Activated CD4-positive, alpha-beta T cell treated with anti-CD3 and anti-CD28 coated beads, Interleukin-2, amount 10 ng/mL, durations not matched to agents 7 days and 5 days (primary cell): Measurements from ENCODE around the gene KLHL22. TPM values are rescaled to one million over a fixed set of nuclear protein-coding genes. Genes with fewer than 3 reads are reported as not detected.

ENCODE experiments used
- CTCF ChIA-PET: fragments of 350-600 bp; sonication (Branson Sonifier 250); formaldehyde crosslinking; loops from one replicate; lab custom pipeline; 2021; ENCODE audit warnings: antibody characterized with exemption; lab: Charles Lee
- POLR2A ChIA-PET: fragments of 350-600 bp; sonication (Branson Sonifier 250); formaldehyde crosslinking; loops from one replicate; lab custom pipeline; 2021; ENCODE audit warnings: antibody characterized with exemption; lab: Charles Lee
- DNase-seq: peaks from one replicate; pipeline ENCODE4 v3.0.0-alpha.2; 2020
- H3K27ac Mint-ChIP-seq: one replicate; pipeline ENCODE4 v1.8.0; 2021; ENCODE audit warnings: mild to moderate bottlenecking, moderate library complexity, mixed read lengths
- H3K27me3 Mint-ChIP-seq: one replicate; pipeline ENCODE4 v1.8.0; 2021; ENCODE audit warnings: mixed read lengths
- H3K36me3 Mint-ChIP-seq: one replicate; pipeline ENCODE4 v1.8.0; 2021; ENCODE audit warnings: low read depth, mixed read lengths
- H3K4me1 Mint-ChIP-seq: one replicate; pipeline ENCODE4 v1.8.0; 2021; ENCODE audit warnings: mixed read lengths
- H3K4me3 Mint-ChIP-seq: one replicate; pipeline ENCODE4 v1.8.0; 2021; ENCODE audit warnings: mild to moderate bottlenecking, moderate library complexity, mixed read lengths
- H3K9me3 Mint-ChIP-seq: one replicate; pipeline ENCODE4 v1.8.0; 2021; ENCODE audit warnings: mixed read lengths
- total RNA-seq, 2 experiments: library from RNA; stranded (reverse); gene quantifications; one replicate each; pipeline ENCODE4 v1.2.3, GENCODE V29; 2021

Gene KLHL22
- total RNA-seq, 2 experiments from 2014 or later = 38.7 to 40.1 TPM

DNA sequence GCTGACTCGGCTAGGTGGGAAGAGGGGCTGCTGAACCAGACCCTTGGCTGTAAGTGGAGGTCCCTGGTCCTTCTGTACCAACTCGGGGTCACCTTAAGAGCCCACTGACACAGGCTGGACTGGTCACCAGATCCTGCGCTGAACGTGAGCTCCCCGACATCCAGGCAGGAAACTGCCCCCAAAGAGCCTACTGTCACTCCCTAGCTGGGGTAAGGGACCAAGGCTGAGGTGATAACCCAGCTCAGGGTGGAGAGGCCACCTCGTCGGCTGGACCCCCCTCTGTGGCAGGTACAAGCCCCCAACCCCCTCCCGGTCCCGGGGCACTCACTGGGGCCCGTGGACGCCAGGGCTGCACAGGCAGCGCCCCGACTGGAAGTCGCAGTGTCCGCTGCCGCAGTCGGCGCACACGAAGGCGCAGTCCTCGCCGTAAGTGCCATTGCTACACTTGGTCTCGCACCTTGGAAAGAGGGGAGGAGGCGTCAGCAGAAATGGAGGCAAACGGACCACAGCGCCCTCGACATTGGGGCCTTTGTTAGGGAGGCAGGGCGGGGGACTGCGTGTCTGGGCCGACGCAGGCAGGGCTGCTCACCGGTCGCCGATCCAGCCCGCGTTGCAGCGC lies 65.4 kb downstream of the KLHL22 start:
- no peak for DNase-seq
- Mint-ChIP-seq H3K4me1 (peaks cover 16% of the 10 kb centered on the region), H3K9me3 (no peaks in the 10 kb centered on the region)

DNA sequence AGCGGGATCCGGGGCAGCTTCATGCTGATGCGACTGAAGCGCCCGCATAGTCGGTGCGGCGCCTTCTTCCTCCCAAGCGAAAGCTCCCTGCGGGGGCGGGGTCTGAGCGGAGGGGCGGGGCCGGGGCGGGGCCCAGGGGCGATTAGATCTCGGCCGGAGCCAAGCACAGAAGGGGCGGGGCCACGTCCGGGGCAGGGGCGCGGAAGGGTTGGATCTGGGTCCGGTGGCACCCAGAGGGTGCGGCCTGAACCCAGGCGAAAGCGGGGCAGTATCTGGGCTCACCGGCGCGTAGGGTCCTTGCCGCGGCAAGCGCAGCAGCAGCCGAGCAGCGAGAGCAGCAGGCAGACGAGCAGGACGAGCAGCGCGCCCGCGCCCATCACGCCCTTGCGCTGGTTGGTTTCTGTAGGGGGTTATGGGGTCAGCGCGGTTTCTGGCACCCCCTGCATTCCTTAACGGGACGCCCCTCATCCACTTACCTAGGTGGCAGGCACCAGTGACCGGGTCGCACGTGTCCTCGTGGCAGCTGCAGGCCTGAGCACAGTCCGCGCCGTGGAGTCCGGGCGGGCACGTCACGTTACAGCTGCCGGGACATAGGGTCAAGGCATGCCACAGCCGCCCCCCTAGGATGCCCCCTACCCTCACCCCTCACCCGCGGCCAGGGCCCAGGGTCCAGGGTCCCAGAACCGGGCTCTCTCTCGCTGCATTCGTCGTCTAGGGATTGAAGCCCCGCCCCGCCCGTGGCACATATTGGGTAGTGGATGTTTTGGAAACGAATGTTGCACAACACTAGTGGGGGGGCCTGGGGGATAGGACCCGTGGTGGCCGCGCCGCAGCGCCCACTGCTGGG lies 66.1 kb downstream of the KLHL22 start:
- ChIA-PET CTCF (interaction anchor here (0.9 to 1.6 kb wide), 2 partner anchors 11 to 27 kb away, joined by 3 to 5 read pairs; no protein-coding TSS in a partner anchor), POLR2A (no interaction called here)
- peak; percentile 85 for DNase-seq

More for the DNA sequence above, 65.4 kb downstream of the KLHL22 start:
- Mint-ChIP-seq H3K27me3 (peaks cover 68% of the 10 kb centered on the region), H3K27ac (no peak overlapping the region), H3K36me3 (peaks cover 4% of the 10 kb centered on the region), H3K4me3 (peak overlapping the region; percentile 43)
- CTCF ChIA-PET = interaction anchor here (1.6 kb wide), 1 partner anchor 26 kb away, joined by 3 read pairs; no protein-coding TSS in a partner anchor
- POLR2A ChIA-PET = no interaction called here

DNA sequence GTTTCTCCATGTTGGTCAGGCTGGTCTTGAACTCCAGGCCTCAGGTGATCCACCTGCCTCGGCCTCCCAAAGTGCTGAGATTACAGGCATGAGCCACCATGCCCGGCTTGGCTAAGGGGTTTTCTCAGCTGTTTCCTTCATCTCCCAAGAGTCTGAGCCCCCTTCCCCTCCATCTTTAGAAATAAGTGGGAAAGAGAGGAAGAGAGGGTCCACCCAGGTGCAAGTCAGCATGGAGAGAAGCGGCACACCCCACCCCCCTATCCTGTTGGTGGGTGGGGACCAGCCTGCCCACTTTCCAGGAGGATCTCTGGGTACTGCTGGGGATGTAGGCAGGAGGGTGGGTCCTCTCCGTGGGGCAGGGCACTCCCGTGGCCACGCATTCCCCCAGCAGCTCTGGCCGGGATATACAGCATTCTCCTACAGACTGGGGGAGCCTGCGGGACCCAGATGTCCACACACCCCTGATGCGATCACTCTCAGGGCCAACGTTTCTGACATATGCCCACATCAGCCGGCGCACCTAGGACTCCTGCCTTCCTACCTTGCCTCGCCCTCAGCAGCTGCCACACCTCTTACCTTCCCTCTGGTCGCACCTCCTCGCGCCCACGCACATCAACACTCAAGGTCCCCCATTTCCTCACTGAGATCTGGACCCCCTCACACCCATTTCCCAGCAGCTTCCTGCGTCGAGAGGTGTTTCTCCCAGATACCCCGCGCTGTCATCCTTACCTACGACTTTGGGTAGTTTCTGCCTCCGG lies 66.9 kb downstream of the KLHL22 start:
- peak overlapping the region; percentile 45 for H3K4me3 Mint-ChIP-seq
- H3K27ac Mint-ChIP-seq = peak overlapping the region; percentile 58
- peaks cover 4% of the 10 kb centered on the region for H3K36me3 Mint-ChIP-seq
- H3K4me1 Mint-ChIP-seq = peaks cover 17% of the 10 kb centered on the region
- POLR2A ChIA-PET = no interaction called here
- peaks cover 56% of the 10 kb centered on the region for H3K27me3 Mint-ChIP-seq
- no peaks in the 10 kb centered on the region for H3K9me3 Mint-ChIP-seq
- CTCF ChIA-PET = interaction anchor here (0.9 to 1.6 kb wide), 2 partner anchors 10 to 28 kb away, joined by 3 to 5 read pairs; no protein-coding TSS in a partner anchor
- no peak for DNase-seq

More for the DNA sequence above, 66.1 kb downstream of the KLHL22 start:
- Mint-ChIP-seq H3K27ac (peak overlapping the region; percentile 58), H3K4me1 (peaks cover 16% of the 10 kb centered on the region), H3K9me3 (no peaks in the 10 kb centered on the region), H3K4me3 (peak overlapping the region; percentile 45), H3K36me3 (peaks cover 4% of the 10 kb centered on the region), H3K27me3 (peaks cover 60% of the 10 kb centered on the region)

DNA sequence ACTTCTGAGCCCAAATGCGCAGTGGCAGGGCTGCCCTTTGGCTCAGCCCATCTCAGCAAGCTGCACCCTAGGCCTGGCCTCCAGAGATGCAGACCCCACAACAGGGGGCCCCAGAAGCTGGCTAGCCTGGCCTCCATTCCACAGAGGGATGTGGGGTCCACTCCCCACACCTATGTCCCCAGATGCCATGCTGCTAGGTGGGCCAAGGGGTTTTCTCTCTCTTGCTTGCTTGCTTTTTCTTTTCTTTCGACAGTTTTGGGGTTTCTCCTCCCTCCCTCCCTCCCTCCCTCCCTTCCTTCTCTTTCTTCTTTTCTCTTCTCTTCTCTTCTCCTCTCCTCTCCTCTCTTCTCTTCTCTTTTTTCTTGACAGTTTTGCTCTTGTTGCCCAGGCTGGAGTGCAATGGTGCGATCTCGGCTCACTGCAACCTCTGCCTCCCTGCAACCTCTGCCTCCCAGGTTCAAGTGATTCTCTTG lies 67.6 kb downstream of the KLHL22 start:
- DNase-seq = no peak
- Mint-ChIP-seq H3K27me3 (peaks cover 54% of the 10 kb centered on the region), H3K9me3 (no peaks in the 10 kb centered on the region)

DNA sequence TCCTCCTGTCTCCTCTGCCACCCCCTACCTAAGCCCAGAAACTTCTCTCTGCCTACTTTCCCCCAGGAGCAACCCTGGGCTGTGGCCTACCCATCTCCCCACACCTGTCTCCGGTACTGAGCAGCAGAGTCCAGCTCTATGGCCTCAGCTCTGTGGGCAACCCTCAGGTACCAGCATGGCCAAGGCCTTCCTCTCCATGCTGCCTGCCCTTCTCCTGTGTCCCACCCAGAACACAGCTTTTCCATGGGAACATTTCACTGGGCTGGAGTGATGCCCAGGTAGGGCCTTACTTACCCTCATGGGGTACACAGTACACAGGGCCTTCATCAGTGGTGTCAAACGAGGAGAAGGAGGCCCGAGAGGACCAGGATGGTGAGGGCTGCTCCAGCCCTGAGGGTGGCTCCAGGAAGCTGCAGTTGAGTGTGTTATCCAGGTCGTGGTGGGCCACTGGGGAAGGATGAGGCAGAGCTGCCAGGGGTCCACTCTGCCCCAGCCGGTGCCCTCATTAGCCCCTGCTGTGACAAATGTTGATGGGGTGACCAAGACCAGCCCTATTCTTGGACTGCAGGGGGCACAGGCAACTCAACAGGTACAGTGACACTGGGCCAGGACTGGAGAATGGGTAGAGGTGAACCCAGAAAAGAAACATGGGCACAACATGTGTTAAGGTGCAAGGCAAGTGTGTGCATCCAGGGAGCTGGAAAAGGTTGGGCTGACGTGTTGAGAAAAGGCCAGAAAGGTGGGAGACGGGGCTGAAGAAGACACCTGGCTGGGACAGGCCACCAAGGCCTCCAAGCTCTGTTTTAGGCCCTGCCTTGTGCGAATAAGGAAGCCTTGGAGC lies 68.3 kb downstream of the KLHL22 start:
- POLR2A ChIA-PET = no interaction called here
- peaks cover 50% of the 10 kb centered on the region for H3K27me3 Mint-ChIP-seq

More for the DNA sequence above, 67.6 kb downstream of the KLHL22 start:
- H3K27ac Mint-ChIP-seq = no peak overlapping the region
- peaks cover 17% of the 10 kb centered on the region for H3K4me1 Mint-ChIP-seq
- ChIA-PET CTCF (interaction anchor here (0.5 to 1.8 kb wide), 3 partner anchors 7 to 136 kb away, joined by 3 to 10 read pairs (median 3); no protein-coding TSS in a partner anchor), POLR2A (no interaction called here)
- H3K4me3 Mint-ChIP-seq = no peak overlapping the region
- peaks cover 4% of the 10 kb centered on the region for H3K36me3 Mint-ChIP-seq

DNA sequence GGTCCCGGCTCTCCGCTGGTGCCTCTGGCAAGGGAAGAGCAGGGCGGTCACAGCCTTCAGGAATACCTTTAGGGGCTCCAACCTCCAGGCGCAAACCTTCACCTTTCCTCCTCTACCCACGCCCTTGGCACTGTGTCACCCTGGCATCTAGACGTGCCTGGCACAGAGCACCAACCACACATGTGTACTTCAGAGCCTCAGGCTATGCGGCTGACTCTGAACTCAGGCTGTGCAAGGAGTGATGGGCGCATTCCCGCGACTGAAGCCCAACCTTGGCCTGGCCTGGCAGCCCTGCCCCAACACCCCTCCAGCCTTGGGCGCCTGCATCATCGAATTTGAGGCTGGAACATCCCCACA lies 69.4 kb downstream of the KLHL22 start:
- H3K4me3 Mint-ChIP-seq = no peak overlapping the region
- no peak overlapping the region for H3K27ac Mint-ChIP-seq
- ChIA-PET POLR2A (no interaction called here), CTCF (interaction anchor here (1.8 kb wide), 1 partner anchor 8 kb away, joined by 10 read pairs; no protein-coding TSS in a partner anchor)
- H3K36me3 Mint-ChIP-seq = peaks cover 4% of the 10 kb centered on the region
- no peak for DNase-seq
- no peaks in the 10 kb centered on the region for H3K9me3 Mint-ChIP-seq
- peaks cover 41% of the 10 kb centered on the region for H3K27me3 Mint-ChIP-seq
- H3K4me1 Mint-ChIP-seq = peaks cover 12% of the 10 kb centered on the region

More for the DNA sequence above, 68.3 kb downstream of the KLHL22 start:
- Mint-ChIP-seq H3K4me1 (peaks cover 15% of the 10 kb centered on the region), H3K4me3 (peak overlapping the region; percentile 45), H3K36me3 (peaks cover 4% of the 10 kb centered on the region), H3K9me3 (no peaks in the 10 kb centered on the region), H3K27ac (no peak overlapping the region)
- CTCF ChIA-PET = interaction anchor here (0.5 to 1.8 kb wide), 3 partner anchors 8 to 137 kb away, joined by 3 to 10 read pairs (median 3); no protein-coding TSS in a partner anchor
- no peak for DNase-seq

DNA sequence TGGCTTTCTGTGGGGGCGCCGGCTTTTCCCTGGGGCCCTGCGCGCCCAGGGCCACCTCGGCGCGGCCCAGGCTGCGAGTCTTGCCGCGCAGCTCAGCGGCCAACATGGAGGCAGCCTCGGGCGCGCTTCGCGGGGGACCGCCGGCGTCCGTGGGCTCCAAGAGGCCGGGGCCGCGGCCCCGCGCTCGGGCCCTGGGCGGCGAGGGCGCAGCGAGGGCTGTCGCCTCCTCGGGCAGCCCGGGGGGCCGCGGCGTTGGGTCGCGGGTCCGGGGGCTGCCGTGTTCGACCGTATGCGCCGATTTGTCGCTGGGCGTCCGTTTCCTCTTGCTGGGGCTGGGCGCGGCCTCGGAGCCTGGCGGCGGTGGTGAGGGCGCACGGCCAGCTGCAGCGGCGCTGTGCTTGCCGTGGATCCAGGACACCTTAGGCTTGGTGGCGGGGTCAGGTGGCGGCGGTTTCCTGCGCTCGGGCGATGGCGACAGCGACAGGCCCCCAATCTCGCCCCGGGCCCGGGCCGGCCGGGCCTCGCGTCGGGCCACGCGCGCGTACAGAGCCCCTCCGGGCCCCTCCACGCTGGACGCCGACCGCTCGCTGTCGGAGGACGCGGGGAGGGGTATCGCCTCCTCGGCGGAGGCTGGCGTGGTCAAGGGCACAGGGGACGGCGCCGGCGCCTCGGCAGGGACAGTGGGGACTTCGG lies 69.9 kb downstream of the KLHL22 start:
- Mint-ChIP-seq H3K4me1 (peaks cover 10% of the 10 kb centered on the region), H3K4me3 (no peak overlapping the region), H3K27ac (no peak overlapping the region), H3K27me3 (peaks cover 38% of the 10 kb centered on the region), H3K9me3 (no peaks in the 10 kb centered on the region), H3K36me3 (peaks cover 4% of the 10 kb centered on the region)
- POLR2A ChIA-PET = no interaction called here
- DNase-seq = no peak
- CTCF ChIA-PET = interaction anchor here (1.8 kb wide), 1 partner anchor 7 kb away, joined by 10 read pairs; no protein-coding TSS in a partner anchor

DNA sequence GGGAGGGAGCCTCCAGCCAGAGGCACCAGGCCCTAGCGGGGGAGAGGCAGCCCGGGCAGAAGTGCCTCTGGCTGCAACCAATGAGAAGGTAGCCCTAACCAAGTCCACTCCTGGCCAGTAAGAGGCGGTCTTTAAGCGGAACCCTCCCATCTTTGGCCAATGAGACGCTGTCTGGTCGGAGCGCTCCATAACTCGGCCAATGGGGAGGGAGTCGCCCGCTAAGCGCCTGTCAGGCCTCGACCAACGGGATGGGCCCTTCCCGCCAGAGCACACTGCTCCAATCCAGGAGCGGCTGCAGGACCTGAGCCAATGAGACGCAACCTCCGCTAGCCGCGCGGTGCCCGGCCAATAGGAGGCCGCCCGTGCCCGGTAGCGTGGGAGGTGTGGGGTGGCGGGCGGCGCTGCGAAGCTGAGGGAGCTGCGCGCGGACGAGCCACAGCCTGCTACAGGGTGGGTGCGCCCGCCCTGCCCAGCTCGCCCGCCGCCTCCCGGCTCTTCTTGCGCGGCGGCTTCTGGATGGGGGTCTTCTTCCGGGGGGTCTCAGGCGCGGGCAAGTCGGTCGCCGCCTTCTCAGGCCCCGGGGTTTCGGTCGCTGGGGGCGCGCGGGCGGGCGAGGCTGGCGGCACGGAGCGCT lies 70.5 kb downstream of the KLHL22 start:
- H3K9me3 Mint-ChIP-seq = no peaks in the 10 kb centered on the region
- DNase-seq = no peak
- ChIA-PET POLR2A (no interaction called here), CTCF (no interaction called here)
- H3K4me3 Mint-ChIP-seq = peak overlapping the region; percentile 15
- peaks cover 4% of the 10 kb centered on the region for H3K36me3 Mint-ChIP-seq
- no peak overlapping the region for H3K27ac Mint-ChIP-seq
- peaks cover 6% of the 10 kb centered on the region for H3K4me1 Mint-ChIP-seq
- H3K27me3 Mint-ChIP-seq = peaks cover 33% of the 10 kb centered on the region

DNA sequence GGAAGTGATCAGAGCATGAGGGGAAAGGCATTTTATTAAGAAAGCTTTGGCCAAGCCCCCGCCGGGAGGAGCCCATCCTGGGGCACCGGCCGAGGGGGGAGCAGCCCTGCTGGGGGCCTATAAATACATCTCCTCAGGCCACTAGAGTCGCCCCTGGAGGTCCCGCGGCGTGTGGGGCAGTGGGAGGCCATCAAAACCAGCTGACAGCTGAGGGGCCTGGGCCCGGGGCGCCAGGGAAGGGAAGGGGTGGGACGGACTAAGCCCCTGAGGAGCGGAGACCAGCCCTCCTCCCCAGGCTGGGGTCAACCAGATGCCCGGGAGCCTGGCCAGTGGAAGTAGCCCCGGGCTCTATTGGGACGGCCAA lies 71.0 kb downstream of the KLHL22 start:
- CTCF ChIA-PET = no interaction called here
- Mint-ChIP-seq H3K27ac (no peak overlapping the region), H3K4me1 (peaks cover 6% of the 10 kb centered on the region), H3K9me3 (no peaks in the 10 kb centered on the region), H3K36me3 (peaks cover 4% of the 10 kb centered on the region), H3K4me3 (no peak overlapping the region), H3K27me3 (peaks cover 33% of the 10 kb centered on the region)
- POLR2A ChIA-PET = no interaction called here
- DNase-seq = no peak

DNA sequence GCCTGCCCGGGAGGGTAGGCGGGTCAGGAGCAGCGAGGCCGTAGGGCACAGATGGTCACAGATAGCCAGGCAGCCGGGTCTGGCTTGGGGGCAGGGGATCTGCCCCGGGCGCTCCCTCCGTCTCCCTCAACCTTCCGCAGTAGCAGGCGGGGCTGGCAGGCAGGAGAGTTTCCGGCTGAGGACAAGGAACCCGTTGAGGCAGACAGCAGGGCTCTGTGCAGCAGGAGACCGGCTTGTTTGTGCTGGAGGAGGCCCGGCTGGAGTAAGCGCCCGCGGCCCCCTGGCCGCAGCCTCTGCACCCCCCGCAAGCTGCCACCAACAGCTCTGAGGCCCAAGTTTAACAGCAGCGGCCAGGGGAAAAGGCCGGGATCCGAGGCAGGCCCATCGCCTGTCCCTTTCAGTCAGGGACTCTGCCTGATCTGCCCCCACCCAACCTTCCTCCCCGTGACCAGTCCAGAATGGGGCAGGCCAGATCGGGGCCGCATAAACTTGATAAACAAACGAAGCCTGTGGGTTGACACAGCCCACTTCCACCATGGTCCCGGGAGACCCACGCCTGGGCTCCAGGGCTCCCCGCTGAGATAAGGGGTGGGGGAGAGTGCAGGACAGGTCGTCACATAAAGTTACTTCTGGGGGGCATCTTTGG lies 71.6 kb downstream of the KLHL22 start:
- Mint-ChIP-seq H3K4me3 (no peak overlapping the region), H3K4me1 (peaks cover 8% of the 10 kb centered on the region), H3K27ac (no peak overlapping the region), H3K9me3 (no peaks in the 10 kb centered on the region), H3K27me3 (peaks cover 28% of the 10 kb centered on the region), H3K36me3 (peaks cover 4% of the 10 kb centered on the region)
- no peak for DNase-seq
- ChIA-PET POLR2A (no interaction called here), CTCF (interaction anchor here (0.6 to 1.0 kb wide), 2 partner anchors 20 to 281 kb away, joined by 4 to 5 read pairs; no protein-coding TSS in a partner anchor)
